Hippocampal formation (tissue), 2 donors: Measurements from ENCODE around the gene CHTF8.

ENCODE experiments used
- DNase-seq, 2 donors: peaks; one replicate each; lab custom pipeline; 2025; lab: John Stamatoyannopoulos, UW

CHTF8 gene

DNA sequence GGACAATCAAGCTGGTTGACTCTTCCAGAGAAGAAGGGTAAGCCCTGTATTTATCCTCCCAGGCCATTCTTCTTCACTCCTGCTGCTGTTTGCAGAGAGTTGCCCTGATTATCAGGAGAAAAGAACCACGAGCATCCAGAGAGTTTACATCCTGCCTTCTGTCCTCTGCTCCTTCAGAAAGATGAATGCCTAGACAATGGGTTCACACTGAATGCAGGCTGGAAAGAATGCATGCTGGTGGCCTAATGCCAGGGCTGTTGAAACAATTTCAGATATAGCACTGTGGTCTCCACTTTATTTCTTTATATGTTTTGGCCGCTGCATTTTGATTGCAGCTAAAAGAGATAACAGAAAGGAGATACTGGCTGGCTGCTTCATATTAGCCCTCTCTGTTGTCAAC, 48.1 kb downstream of the CHTF8 start:
- DNase-seq, result no peak

DNA sequence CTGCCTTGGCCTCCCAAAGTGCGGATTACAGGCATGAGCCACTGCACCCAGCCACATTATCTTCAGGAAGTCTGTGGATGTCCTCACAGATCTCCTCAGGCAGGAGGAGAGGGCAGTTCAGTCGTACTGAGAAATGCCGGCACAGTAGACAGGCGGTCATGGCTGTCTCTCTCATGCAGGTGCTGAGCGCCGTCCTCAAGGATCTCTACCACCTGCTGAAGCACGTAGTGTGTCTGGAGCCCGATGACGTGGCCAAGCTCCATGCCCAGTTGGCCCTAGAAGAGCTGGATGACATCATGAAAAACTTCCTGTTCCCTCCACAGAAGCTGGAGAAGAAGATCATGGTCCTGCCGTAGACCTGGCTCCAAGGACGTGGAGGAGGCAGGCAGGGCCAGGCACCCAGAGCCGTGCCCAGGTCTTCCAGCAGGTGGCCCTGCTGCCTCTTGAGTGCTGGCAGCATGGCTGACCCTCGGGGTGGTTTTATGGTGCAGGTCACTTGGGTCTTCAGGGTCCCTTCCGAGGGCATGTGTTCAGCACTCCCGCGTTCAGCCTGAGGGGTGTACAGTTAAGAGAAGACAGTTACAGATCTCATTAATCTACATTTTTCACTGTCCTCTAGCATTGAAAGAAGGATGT, 49.0 kb downstream of the CHTF8 start:
- no peak for DNase-seq

DNA sequence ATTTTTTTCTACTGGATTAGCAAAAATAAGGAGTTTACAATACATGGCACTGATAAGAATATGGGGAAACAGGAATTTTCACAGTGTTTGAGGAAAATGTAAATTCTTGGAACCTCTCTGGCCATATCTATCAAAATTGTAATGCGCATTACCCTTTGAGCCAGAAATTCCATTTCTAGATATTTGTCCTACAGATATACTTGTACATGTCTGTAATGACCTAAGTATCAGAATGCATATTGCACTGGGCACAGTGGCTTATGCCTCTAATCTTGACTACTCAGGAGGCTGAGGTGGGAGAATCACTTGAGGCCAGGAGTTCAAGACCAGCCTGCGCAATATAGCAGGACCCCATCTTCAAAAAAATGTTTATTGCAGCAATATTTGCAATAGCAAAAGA, 52.7 kb downstream of the CHTF8 start:
- DNase-seq, result no peak

DNA sequence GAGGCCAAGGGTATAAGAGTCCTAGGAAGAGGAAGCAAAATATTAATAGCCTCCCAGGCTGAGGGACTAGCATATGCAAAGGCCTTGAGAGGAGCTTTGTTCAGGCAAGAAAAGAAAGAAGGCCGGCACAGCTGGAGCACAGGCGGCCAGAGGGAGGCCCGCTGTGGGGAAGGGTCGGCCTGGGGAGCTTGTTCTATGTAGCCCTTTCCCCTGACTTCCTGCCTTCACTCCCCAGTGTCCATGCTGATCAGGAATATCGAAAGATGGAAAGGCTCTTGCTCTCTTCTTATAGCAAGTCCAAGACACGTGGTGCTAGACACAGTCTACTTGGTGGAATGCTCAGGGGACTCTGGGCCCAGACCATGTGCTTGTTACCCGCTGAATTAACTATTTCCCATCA, 54.3 kb downstream of the CHTF8 start:
- DNase-seq, result no peak

DNA sequence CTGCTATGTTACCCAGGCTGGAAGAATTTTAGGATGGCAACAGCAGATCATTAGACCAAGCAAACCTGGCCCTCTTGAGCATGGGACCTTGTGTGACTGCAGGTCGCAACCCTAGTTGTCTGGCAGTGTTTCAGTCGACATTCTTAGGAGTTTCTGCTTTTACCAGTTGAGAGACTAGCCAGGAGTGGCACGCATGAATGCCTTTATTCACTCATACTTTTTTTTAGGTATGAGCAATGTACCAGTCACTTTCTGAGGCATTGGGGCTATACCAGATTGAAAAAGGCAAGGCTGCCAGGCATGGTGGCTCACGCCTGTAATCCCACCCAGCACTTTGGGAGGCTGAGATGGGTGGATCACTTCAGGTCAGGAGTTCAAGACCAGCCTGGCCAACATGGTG, 55.1 kb downstream of the CHTF8 start:
- DNase-seq, result no peak

DNA sequence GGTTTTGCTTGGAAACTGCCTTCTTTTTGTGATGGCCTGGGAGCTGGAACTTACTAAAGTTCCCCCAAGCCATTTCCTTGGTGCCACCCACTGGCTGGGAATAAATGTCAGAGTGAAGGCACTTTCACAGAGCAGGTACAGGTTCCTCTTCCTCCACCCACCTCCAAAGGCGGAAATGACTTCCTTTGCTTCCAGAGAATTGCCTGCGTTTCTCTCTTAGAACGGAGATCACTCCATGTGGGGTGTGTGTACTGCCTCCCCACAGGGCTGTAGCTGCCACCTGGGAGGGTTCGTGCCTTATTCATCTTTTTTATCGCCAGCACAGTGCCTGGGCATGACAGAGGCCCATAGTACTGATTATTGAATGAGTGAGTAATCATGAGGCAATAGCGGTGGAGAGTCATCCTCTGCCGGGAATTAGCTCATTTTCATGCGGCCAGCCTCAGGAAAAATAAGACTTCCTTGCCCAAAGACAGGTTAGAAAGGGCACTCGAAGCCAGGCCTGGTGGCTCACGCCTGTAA, 59.1 kb downstream of the CHTF8 start:
- DNase-seq, result no peak

DNA sequence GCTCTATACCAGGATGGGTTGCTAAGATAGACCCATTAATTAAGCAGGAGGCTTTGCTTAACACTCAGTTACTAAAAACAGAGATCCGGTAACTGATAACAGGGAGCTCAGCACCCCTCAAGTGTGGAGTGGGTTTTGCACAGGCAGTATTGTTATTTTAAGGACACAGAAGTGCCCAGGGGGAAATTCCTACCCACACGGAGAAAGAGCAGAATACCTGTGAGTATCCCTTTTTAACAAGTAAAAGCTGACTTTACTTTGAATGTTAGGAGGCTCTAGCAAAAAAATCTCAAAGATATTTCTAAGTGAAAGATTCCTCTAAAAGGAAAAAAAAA, 59.8 kb downstream of the CHTF8 start:
- no peak for DNase-seq

DNA sequence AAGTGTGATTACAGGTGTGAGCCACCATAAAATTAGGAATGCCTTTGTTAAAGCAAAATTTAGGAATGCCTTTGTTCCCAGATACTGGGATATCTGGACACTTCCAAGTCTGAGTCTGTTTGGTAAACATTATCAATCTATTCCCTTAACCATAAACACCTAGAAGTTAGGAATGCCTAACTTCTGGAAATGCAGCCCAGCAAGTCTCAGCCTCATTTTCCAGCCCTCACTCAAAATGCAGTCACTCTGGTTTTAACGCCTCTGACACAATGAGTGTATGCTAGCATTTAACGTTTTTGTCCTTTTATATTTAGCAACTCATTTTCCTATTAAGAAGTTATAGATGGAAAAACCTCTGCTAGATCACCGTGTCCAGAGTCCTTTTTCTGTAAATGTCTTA, 61.4 kb downstream of the CHTF8 start:
- no peak for DNase-seq

DNA sequence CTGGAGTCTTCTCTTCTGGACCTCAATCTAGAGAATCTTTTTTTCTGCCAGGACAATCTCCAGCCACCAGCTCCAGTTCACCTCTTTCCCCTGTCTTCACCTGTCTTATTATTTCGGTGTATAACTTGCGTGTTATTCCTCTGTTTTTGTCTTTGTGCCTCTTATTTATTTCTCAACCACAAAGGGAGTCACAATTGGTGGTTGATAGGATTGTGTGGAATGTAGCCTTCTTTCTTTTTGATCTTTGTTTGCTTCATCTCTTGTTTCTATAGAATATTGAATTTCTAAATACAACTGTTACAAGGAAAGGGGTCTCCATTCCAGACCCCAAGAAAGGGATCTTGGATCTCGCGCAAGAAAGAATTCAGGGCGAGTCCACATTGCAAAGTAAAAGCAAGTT, 62.9 kb downstream of the CHTF8 start:
- DNase-seq, result no peak
